ENCODE data around the gene PDE4D.

- TF ChIP-seq CTCF (IDR thresholded peaks at IDR 0.05; ENCODE audit: insufficient read depth, low read length): peak; percentile 5
- TF ChIP-seq POLR2AphosphoS5 (IDR thresholded peaks at IDR 0.05; ENCODE audit: low read depth): no peak
Measured at GRCh38 chr5:59799668-59800346, 93.7 kb downstream of the PDE4D start.
